Measurements from ENCODE around the gene ZMYND19.
A peak's percentile ranks its signal among the peaks of the same experiment; 100 is the strongest.
"Not testable (repeated sequence)": the region's sequence is repeated elsewhere in the genome, so short reads cannot be mapped to it uniquely, and the experiment has no call there.

Gene ZMYND19

DNA sequence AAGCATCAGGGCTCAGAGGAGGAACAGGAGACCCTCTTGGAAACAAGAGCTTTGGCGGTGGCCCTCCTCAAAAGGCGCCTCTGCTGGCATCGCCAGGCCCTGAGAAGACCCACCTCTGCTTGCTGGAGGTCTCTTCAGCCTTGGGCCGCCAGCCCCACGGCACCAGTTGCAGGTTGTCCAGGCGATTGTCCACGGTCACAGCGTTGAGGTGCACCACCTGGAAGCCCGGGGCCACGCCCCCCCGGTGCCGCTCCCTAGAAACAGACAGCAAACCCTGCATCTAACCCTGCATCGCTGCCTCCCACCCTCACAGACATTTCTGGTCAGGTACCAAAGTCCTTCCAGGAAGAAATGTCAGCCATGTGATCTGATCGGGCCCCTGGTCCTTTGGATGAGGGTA lies 3.5 kb downstream of the ZMYND19 start:
- DNase-seq = no peak

DNA sequence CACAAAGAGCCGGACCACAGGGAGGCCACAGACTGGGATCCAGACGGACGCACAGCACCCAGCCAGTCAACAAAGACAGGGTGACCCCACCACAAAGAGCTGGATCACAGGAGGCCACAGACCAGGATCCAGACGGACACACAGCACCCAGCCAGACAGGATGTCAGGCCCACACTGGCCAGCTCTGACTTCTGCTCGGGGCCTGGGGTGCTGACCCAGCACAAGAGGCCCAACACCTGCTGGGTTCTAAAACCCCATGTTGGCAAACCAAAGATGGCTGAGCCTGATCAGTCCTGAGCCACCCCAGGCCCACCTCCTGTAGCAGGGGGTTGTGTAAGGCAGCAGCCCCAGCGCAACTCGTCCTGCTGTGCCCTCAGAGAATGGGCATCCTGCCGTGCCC lies 6.4 kb downstream of the ZMYND19 start:
- no peak for DNase-seq

DNA sequence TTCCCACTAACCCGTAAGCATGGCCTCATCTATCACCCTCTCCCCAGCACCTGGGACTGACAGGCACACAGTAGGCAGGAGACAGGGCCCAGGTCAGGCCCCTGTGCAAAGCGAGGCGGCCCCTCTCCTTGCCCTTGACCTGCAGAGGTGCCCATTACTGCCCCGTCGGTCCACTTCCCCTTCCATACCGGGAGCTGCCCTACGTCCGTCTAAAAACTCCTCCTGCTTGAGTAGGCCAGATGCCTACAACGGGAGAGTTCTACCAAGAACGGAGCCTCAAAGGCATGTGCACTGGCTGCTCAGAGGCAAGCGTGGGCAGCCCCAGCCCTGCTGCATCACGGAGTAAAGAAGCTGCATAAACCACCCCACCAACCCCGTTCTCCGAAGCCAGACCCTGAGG lies 7.0 kb downstream of the ZMYND19 start:
- DNase-seq = no peak

DNA sequence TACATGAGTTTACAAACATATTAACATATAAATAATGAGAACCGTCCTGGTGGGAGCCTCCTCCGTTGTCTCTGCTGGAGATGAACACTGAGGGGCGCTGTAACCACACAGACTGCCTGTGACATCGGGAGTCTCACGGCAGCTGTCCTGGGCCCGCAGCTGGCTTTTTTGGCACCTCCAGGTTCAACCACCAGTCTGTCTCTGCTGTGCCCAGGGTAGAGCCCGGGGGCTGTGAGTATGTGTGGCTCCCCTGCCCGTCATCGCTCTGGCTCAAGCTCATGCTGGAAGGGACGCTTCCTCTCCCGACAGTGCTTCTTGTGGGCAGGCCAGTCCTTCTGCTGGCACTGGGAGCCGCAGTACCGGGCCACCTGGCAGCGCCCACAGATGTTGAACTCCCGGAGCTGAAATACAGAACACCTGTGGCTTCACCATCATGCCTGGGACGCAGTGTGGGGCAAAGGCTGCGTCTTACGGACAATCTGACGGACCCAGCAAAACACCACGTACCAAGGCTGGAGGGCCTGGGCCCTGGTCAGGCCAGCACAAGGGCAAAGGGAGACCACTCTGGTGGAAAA lies 7.9 kb downstream of the ZMYND19 start:
- no peak for DNase-seq

DNA sequence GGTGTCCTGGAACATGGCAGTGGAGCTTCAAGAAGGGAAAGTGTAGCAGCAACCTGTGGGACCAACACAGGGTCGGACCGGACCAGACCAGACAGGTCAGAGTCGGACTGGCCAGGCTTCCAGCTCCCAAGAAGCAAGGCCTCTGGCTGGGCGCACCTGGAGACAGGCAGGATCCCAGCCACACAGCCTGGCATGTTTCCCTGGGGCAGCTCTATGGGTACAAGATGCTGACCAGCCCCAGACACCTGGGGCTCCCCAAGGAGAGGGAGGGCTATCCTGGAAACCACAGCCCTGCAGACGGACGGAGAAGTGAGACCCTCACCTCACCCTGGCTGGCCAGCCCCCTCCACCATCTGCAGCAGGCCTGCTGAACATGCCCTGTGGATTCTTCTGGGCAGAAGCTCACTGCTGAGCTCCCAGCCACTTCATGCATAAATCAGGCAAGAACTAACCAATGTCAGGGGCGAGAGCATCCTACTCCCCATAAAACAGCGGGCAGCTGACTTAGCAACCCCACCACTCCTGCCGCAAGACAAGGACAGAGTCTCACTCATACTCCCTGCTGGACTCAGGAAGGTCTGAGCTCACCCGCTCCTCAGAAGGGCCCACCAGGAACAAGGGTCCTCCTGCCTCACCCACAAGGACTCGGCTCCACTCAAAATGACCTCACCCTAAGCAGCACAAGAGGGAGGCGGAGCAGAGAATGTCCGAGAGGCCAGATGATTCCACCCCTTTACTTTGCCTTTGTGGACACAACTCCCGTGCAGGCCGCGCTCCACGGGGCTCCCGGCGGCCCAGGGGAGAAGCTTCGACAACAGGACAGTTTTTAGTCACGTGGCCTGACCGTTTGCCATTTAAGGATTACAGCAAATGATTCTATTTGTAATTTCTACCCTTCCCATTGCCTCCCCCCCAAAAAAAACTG lies 8.7 kb downstream of the ZMYND19 start:
- no peak for DNase-seq

DNA sequence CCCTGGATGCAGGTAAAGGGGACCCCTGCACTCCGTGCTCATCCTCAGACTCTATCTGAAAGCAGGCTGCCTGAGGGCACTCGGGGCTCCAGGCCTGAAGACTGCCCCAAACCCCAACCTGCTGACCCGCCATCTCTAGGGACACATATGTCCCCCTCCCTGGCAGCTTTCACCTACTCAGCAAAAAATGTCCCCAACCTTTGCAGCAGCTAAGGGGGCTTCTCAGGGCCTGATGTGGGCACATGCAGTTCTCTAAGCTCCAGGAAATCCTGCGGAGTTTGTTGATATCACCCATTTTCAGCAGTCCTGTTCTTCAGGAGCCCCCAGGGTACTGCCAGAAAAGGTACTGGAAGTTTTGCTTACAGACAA lies 9.4 kb downstream of the ZMYND19 start:
- DNase-seq = no peak

DNA sequence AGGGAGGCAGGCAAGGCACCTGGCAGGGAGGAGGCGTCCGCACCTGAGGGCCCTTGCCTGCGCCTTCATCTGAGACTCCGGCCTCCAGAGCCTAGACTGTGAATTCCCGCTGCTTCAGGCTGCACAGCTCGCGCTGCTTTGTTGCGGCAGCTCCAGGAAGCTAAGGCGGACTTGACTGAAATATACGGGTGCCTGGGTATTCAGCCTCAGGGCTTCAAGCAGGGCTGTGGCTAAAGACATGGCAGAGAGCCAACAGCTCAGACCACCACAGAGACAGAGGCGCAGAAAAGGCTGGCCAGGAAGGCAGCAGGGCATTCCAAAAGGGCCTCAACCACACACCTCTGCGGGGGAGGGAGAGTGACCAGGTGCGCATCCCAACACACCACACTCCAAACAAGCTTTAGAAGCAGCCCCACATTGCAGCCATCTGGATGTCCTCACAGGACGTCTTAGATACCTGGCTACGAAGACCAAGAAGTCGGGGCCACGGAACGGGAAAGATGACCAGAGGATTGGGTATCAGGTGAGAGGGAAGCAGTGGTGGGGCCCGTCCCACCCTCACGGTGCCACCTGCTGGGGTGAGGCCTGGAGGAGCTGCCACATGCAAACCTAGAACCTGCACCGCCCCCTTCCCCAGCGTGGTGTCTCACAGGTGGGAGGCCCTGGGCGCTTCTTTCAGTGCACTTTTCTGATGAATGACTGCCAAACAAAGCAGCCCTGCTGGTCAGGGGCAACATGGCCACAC lies 9.9 kb downstream of the ZMYND19 start:
- DNase-seq = no peak

DNA sequence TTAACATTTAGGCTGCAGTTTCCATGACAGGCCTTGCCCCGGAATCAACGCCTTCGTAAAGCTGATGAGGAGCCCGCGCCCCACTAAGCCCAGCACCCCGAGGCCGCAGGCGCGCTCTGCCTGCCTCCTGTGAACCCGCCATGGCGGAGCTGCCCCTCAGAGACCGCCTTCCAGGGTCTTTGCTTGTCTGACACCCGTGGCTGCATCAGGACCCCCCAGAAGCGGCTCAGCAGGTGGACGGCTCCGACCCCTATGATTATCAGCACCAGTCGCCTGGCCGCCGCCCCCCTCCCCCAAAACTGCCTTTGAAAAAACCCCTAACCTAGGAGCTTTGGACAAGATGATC lies 11.1 kb downstream of the ZMYND19 start:
- DNase-seq = no peak

DNA sequence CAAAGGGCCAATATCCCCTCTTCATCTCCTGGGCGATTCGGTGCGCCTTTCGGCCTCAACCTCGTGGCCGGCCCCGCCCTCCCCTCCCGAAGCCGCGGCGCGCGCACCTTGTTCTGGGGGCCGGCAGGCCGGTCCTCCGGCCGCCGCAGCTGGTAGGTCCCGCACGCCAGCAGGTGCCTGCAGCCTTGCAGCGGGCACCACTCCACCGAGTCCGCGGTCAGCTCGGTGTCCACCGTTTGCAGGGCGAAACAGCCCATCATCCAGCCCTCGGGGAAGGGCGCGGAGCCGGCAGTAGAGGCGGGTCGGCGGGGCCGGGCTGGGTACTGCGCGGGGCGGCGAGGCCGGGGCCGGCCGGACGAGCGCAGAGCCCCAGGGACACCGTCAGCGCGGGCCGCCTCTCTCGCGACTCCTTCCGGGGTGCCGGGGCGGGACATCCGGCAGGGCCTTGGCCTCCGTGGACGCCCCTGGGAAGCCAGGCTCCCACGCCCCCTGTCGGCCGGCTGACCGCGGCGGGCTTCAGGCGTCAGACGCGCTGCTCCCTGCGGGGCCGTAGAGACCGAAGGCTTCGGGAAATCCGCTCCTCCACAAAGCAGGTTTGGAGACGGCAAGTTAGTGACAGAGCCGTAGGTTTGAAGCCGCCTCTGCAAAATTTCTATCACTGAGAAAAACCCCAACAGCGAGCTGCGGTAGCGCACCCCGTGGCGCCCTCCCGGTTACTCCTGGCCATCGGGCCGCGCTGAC lies 11.6 kb downstream of the ZMYND19 start, which contains the start of gene DPH7:
TSS of gene DPH7 (minus strand) at position 408 of the 741 bp plus-strand sequence. CDS start at position 260, 148 bp downstream.
- DNase-seq = peak; percentile 72

DNA sequence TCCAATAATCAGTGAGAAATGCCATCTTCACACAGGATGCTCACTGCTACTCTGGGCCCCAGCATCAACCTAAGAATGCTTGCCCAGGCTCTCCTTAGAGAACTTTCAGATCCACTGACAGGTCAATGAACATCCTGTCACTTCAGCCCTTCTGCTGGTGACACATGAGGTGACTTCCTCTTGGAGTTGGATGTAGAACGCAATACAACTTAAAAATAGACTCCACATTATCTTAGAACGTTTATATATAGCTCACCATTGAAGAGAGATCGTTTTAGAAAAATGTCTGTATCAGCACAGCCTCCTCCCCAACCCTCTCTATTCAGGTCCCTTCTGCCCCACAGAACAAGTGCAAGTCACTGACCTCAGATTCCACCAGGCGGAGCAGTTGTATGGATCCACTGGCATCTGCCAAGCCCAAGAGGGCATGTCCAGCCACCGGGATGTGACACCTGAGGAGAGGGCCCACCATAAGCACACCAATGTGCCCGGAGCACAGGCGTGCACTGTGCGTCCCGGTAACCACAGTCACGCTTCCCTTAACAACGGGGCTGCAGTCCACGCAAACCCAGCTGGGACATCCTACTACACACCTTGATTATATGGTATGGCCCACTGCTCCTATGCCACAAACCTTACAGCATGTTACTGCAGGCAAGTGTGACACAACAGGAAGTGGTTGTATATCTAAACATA lies 14.4 kb downstream of the ZMYND19 start:
- no peak for DNase-seq

DNA sequence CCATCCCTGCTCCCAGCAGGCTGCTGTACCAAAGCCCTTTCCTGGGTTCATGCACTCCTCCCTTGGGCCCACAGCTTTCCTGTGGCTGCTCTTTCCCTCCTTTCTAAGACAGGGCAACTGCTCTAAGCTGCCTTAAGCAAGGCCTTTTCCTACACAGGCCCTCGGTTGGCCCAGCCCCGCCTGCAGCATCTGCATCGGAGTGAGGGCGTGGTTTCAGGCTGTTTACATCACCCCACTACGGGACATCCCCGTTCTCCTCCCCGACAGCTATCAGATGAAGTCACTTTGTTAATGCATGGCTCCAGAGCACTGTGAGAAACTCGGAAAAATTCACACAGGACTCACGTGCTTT lies 15.0 kb downstream of the ZMYND19 start:
- no peak for DNase-seq

DNA sequence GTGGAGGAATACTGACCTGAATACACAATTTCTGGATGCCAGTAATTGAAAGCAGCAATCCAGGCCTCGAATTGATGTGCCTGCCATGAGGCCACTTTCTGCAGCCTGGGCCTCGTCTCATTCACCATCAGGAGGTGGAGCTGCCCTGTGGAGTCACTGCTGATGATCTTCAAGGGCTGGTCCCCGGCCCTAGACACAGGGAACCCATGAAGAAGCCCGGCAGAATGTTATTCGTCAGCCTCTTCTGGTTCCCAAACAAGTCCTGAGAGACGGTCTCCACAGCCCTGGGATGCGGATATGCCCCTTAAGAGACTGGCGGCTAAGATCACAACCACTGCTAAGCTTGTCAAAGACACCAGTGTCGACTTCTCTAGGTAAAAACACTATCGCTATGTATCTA lies 16.1 kb downstream of the ZMYND19 start:
- no peak for DNase-seq

DNA sequence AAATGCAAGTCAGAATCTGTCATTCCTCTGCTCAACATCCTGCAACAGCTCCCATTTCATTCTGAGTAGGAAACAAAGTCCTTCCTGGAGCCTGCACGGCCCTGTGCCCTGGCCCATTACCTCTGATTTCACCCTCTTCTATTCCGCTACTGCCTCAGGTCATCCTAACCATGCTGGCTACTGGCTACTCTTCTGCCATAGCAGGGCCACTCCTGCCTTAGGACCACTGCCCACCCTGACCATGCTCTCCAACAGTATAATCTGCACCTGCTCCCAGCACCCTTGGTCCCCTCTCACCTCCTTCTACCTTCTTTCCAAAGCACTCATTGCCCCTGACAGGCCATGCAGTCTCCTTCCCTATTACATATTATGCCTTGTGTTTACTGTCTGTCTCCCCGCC lies 19.7 kb downstream of the ZMYND19 start:
- DNase-seq = no peak

DNA sequence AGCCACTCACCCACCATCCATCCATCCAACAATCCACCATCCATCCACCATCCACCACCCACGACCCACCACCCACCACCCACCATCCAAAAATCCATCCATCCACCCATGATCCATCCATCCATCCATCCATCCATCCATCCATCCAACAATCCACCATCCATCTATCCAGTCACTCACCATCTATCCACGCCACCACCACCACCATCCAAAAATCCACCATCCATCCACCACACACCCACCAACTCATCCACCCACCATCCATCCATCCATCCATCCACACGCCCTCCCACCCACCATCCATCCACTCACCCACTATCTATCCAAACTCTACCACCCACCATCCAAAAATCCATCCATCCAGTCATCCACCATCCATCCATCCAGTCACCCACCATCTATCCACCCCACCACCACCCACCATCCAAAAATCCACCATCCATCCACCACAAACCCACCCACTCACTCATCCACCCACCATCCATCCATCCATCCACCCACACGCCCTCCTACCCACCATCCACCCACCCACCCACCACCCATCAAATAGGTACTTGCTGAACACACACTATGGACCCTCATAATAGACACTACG lies 20.6 kb downstream of the ZMYND19 start:
- no peak for DNase-seq

DNA sequence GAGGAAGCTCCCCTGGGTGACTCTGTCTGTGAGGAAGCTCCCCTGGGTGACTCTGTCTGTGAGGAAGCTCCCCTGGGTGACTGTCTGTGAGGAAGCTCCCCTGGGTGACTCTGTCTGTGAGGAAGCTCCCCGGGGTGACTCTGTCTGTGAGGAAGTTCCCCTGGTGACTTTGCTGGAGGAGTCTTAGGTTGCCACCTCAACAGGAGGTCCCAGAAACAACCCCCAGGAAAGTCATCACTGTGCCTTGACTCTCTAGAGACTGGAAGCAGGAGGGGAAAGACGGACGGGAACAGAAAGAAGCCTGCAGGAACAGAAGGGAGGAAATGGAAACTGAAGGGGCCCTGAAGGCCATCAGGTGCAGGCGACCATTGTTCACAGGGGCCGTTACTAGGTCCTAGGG lies 21.9 kb downstream of the ZMYND19 start:
- DNase-seq = not testable (repeated sequence)

DNA sequence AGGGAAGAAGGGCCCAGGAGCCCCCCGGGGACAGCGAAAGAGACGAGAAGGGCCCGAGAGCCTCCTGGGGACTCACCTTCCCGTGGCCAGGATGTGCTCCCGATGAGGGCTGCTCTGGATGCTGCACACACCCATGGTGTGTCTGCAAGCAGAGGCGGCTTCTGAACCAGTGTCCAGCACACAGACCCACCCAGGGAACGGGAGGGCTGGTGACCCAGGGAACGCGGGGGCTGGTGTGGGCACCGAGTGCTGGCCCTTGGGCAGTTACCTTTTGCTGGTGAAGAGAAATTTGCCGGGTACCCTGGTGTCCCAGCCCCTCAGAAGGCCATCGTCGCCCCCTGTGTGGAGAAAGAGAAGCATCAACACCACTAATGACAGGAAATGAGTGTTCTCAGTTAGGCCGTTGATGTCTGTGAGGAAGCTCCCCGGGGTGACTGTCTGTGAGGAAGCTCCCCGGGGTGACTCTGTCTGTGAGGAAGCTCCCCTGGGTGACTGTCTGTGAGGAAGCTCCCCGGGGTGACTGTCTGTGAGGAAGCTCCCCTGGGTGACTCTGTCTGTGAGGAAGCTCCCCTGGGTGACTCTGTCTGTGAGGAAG lies 25.4 kb downstream of the ZMYND19 start:
- DNase-seq = no peak

DNA sequence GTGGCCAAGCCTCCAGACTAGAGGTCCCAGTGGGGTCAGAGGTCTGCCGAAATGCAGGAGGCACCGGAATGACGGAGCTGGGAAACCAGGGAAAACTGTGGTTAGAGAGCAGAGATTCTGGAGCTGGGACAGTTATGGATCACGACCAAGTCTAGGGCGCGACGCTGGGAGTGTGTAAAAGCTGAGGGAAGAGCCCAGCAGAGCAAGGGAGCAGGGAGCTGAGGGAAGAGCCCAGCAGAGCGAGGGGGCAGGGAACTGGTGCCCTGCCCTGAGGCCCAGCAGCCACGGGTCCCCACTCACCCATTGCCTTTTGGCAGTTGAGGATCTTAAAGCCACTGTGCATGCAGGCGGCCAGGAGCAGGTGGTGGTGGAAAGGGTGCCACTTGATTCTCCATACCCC lies 26.2 kb downstream of the ZMYND19 start:
- DNase-seq = no peak

DNA sequence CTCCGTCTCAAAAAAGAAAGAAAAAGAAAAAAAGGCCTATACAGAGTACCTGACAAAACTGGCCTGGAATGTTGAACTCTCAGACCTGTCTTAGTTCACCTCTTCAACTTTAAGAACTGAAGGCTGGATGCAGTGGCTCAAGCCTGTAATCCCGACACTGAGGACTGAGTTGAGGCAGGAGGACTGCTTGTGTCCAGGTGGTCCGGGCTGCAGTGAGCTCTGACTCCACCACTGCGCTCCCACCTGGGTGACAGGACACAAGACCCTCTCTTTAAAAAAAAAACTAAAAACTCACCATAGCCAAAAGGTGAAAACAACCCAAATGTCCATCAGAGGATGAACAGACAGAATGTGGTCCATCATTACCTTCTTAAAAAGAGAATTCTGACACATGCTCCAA lies 32.2 kb downstream of the ZMYND19 start:
- DNase-seq = no peak

DNA sequence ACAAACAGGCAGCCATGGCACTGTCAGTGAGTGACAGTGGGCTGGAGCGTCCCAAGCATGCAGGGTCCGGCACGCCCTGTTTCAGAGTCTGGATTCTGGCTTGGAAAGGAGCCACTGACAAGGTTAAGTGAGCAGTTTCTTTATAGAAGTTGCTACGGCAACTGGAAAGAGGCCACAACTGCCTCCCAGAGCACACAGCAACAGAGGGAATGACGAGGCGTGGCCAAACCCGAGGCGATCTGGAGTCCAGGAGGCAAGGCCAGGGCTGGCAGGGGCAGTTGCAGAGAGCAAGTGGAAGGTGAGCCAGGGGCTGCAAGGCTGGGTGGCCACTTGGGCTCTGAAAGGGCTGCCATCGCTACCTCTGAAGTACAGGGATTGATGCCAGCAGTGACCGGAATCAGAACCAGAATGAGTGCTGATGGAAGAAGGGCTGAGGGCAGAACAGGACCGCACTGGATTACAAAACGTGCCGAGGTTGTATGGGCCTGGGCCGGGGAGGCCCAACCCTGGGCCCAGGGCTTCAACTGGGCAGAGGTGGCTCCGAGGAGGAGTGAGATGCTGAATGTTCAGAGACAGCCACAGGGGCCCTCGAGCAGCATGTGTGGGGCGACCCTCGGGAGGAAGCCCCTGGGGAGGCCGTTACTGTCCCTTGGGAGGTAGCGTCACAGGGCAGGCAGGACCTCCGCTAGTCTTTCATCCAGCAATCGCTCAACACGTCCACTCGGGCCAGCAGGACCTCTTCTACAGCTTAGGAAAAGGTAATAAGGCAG lies 34.1 kb downstream of the ZMYND19 start:
- DNase-seq = no peak

DNA sequence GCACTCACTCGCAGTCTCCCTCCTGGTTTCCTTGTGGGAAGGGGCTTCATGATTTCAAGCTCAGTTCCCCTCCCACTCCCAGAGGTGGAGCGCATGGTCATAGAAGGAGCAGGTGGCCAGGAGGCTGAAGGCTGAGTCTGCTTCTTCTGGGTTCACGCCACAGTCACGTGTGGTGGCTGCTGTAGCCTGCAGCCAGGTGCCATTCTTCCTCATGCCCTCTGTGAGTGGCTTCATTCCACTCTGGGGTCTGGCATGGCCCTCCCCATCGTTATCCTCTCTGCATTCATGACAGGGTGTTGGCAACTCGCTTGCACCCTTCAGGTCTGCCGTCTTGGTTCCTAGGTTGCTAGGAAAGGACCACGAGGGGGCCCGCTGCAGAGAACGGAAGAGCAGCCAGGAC lies 35.1 kb downstream of the ZMYND19 start:
- DNase-seq = no peak

DNA sequence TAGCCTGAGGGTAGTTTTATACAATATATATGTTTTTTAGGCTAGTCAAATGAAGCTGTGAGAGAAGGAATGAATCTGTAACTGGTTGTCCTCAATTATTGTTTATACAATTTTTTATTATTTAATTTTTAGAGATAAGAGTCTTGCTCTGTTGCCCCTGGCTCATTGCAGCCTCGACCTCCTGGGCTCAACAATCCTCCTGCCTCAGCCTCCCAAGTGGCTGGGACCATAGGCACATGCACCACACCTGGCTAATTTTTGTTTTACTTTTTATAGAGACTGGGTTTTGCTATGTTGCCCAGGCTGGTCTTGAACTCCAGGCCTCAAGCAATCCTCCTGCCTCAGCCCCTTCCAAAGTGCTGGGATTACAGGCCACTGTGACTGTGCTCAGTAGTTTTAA lies 36.0 kb downstream of the ZMYND19 start:
- no peak for DNase-seq

Data from cortex of kidney (tissue), 1 donor.